ENCODE results near the gene DNAJC11.

DNAJC11 gene

DNA sequence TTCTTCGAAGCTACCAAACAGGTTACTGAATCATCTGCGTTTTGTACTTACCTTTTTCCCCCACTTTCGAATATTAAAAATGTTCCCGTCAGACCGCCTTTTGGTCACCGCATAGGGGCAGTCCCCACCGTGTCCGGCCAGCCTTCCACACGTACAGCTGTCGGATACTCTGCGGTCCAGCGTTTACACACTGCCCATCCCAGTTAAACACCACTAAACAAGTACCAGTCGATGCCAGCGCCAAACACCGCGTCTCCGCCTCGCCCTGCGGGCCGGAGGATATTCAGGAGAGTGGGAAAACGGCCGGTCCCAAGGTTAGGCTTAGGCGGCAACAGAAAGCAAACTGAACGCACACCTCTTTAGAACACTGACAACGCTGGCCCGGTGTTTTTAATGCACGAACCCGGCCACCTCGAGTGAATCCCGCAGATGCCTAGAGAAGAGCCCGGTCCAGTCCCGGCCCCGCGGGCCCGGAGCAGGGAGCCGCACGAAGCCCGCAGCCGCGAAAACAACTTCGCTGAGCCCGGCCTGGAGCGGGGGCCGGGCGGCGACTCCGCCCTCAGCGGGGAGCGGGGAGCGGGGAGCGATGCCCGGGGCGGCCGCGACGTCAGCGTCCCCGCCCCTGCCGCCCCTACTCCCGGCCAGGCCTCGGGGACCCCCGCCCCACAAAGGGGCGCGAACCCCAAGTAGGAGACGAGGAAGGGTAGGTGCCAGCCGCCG, 88.8 kb downstream of the DNAJC11 start:
- peak; percentile 69 for ATAC-seq
- TF ChIP-seq, protein P1, sequence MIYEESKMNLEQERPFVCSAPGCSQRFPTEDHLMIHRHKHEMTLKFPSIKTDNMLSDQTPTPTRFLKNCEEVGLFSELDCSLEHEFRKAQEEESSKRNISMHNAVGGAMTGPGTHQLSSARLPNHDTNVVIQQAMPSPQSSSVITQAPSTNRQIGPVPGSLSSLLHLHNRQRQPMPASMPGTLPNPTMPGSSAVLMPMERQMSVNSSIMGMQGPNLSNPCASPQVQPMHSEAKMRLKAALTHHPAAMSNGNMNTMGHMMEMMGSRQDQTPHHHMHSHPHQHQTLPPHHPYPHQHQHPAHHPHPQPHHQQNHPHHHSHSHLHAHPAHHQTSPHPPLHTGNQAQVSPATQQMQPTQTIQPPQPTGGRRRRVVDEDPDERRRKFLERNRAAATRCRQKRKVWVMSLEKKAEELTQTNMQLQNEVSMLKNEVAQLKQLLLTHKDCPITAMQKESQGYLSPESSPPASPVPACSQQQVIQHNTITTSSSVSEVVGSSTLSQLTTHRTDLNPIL (CRISPR knock-in tag; IDR thresholded peaks at IDR 0.05; ENCODE audit: low read depth) = no peak
- TF ChIP-seq ISL1 (CRISPR knock-in tag; IDR thresholded peaks at IDR 0.05) = no peak
- TF ChIP-seq ESRRG (CRISPR knock-in tag; IDR thresholded peaks at IDR 0.05) = no peak
- TF ChIP-seq ZFP3 (CRISPR knock-in tag; IDR thresholded peaks at IDR 0.05) = no peak
- TF ChIP-seq ARNTL (CRISPR knock-in tag; IDR thresholded peaks at IDR 0.05; ENCODE audit: borderline replicate concordance, low read depth) = no peak
- TF ChIP-seq TOX (CRISPR knock-in tag; IDR thresholded peaks at IDR 0.05; ENCODE audit: borderline replicate concordance) = no peak
- TF ChIP-seq ZNF565 (CRISPR knock-in tag; conservative IDR thresholded peaks at IDR 0.05; ENCODE audit: low read depth) = no peak
- no peak for TF ChIP-seq CSDC2 (CRISPR knock-in tag; IDR thresholded peaks at IDR 0.05)
- TF ChIP-seq RARB (CRISPR knock-in tag; IDR thresholded peaks at IDR 0.05) = no peak
- TF ChIP-seq OSR1 (CRISPR knock-in tag; IDR thresholded peaks at IDR 0.05) = no peak
- TF ChIP-seq, protein P2, sequence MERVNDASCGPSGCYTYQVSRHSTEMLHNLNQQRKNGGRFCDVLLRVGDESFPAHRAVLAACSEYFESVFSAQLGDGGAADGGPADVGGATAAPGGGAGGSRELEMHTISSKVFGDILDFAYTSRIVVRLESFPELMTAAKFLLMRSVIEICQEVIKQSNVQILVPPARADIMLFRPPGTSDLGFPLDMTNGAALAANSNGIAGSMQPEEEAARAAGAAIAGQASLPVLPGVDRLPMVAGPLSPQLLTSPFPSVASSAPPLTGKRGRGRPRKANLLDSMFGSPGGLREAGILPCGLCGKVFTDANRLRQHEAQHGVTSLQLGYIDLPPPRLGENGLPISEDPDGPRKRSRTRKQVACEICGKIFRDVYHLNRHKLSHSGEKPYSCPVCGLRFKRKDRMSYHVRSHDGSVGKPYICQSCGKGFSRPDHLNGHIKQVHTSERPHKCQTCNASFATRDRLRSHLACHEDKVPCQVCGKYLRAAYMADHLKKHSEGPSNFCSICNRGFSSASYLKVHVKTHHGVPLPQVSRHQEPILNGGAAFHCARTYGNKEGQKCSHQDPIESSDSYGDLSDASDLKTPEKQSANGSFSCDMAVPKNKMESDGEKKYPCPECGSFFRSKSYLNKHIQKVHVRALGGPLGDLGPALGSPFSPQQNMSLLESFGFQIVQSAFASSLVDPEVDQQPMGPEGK (CRISPR knock-in tag; IDR thresholded peaks at IDR 0.05; ENCODE audit: borderline replicate concordance) = no peak
- no peak for TF ChIP-seq ZNF8 (CRISPR knock-in tag; IDR thresholded peaks at IDR 0.05)

DNA sequence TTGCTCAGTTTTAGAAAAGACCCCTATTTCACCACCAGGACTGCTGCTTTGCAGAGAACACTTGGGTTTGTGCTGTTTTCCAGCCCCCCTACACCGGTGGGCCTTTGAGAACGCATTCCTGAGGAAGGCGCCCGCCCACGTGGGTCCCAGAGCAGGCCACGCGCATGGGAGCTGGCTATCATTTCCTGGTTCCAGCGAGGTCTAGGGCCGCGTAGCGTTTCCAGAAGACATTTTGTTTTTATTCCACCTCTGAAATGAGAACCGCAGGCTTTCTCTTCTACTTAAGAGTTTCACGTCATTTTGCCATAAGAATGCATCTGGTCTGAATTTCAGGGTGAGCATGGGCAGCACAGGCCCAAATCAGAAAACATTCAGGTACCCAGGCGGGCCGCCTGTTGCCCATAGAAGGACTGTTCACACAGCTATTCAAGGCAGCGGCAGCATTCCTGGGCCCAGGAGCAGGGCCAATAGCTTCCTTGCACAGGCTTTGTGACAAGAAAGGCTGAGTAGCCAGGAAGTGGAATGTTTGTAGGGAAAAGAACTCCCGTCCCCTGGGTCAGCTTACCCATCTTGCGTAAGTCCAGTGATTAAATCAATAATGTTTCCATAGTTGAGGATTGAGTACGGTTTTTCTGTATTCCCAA, 97.6 kb downstream of the DNAJC11 start:
- no peak for ATAC-seq
- TF ChIP-seq, protein P3, sequence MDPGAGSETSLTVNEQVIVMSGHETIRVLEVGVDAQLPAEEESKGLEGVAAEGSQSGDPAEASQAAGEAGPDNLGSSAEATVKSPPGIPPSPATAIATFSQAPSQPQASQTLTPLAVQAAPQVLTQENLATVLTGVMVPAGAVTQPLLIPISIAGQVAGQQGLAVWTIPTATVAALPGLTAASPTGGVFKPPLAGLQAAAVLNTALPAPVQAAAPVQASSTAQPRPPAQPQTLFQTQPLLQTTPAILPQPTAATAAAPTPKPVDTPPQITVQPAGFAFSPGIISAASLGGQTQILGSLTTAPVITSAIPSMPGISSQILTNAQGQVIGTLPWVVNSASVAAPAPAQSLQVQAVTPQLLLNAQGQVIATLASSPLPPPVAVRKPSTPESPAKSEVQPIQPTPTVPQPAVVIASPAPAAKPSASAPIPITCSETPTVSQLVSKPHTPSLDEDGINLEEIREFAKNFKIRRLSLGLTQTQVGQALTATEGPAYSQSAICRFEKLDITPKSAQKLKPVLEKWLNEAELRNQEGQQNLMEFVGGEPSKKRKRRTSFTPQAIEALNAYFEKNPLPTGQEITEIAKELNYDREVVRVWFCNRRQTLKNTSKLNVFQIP (CRISPR knock-in tag; IDR thresholded peaks at IDR 0.05; ENCODE audit: borderline replicate concordance, low read depth) = no peak
- TF ChIP-seq, protein P2 (CRISPR knock-in tag; IDR thresholded peaks at IDR 0.05; ENCODE audit: borderline replicate concordance) = no peak
- no peak for TF ChIP-seq ZNF8 (CRISPR knock-in tag; IDR thresholded peaks at IDR 0.05)

DNA sequence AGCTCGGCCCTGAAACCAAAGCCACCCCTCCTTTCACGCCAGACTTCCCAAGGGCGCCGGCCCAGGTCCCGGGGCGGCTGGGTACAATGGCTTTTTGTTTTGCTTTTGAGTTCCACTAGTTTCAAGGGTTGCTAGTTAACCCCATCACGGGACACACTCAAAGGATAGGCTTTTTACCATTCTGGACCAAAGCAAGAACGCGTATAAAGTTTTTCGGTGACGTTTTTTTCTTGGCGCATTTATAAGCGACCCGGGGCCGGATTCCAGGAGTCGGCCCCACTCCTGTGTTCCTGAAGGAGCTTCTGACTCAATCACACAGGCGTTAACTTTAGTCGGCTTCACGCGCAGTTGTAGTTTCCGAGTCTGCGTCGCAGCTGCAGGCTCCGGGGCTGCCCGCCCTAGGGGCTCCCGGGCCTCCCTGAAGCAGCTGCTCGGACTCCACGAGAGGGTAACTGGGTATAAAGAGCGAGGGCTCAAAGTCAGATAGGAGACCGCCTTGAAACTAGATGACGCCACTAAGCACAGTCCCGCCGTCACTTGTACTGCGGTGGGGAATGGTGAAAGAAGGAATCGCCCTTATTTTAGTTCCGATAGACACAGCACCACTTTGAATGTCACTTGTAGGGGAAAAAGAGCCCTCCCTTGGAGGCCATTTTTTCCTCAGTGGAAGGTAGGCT, 98.2 kb downstream of the DNAJC11 start:
- peak; percentile 17 for ATAC-seq
- TF ChIP-seq ISL1 (CRISPR knock-in tag; IDR thresholded peaks at IDR 0.05) = no peak
- TF ChIP-seq ZNF8 (CRISPR knock-in tag; IDR thresholded peaks at IDR 0.05) = no peak
- TF ChIP-seq, protein P1 (CRISPR knock-in tag; IDR thresholded peaks at IDR 0.05; ENCODE audit: low read depth) = no peak
- no peak for TF ChIP-seq GLIS3 (CRISPR knock-in tag; IDR thresholded peaks at IDR 0.05)

DNA sequence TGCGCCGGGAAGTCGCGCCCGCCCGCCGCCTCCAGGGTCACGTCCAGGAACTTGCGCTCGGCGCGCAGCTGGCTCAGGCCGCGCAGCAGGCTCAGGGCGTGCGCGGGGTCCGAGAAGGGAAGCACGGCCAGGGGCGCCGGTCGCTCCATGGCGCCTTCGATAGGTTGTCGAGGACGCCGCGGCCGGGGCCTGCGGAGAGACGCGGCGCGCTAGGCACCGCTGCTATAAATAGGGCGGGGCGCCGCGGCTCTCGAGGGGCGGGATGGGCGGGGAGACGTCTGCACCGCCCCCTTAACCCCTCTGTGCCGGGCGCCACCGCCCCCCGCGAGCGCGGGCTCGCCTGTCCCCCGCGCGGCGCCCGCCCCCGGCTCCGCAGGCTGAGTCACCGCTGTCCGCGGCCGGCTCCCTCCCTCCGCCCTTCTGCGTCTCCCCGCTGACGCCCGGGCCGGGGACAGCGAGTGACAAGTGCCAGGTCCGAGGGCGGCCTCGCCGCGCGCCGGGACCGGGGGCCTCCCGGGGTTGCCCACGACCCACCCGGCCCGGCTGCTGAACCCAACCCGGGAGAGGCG, 98.9 kb downstream of the DNAJC11 start, which contains the start of gene KLHL21:
Gene KLHL21 (minus strand): TSS at position 201 of the 569 bp plus-strand sequence. CDS start 52 bp downstream, at position 149.
- ATAC-seq = peak; percentile 78
- TF ChIP-seq CSDC2 (CRISPR knock-in tag; IDR thresholded peaks at IDR 0.05) = no peak
- TF ChIP-seq, protein P4, sequence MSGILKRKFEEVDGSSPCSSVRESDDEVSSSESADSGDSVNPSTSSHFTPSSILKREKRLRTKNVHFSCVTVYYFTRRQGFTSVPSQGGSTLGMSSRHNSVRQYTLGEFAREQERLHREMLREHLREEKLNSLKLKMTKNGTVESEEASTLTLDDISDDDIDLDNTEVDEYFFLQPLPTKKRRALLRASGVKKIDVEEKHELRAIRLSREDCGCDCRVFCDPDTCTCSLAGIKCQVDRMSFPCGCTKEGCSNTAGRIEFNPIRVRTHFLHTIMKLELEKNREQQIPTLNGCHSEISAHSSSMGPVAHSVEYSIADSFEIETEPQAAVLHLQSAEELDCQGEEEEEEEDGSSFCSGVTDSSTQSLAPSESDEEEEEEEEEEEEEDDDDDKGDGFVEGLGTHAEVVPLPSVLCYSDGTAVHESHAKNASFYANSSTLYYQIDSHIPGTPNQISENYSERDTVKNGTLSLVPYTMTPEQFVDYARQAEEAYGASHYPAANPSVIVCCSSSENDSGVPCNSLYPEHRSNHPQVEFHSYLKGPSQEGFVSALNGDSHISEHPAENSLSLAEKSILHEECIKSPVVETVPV (CRISPR knock-in tag; IDR thresholded peaks at IDR 0.05) = no peak
- TF ChIP-seq OSR1 (CRISPR knock-in tag; IDR thresholded peaks at IDR 0.05) = no peak
- no peak for TF ChIP-seq ZNF565 (CRISPR knock-in tag; conservative IDR thresholded peaks at IDR 0.05; ENCODE audit: low read depth)
- TF ChIP-seq ISL1 (CRISPR knock-in tag; IDR thresholded peaks at IDR 0.05) = no peak
- no peak for TF ChIP-seq PPARA (CRISPR knock-in tag; IDR thresholded peaks at IDR 0.05; ENCODE audit: borderline replicate concordance)
